ENCODE measurements around the gene ACTL8.
A peak's percentile ranks its signal among the peaks of the same experiment; 100 is the strongest.

ACTL8 gene

GRCh38 chr1:17752356-17752755, 2.8 kb upstream of the ACTL8 start:
- H3K9me3 ChIP-seq (ENCODE audit: control extremely low read depth in 1 of 5, control insufficient read depth in 4 of 5, insufficient read depth in 2 of 5, low read depth in 1 of 5, low read length in 4 of 5), result peaks cover 8 to 27% (median 15%) of the 10 kb centered on the region in 5 experiments
- no peaks in the 10 kb centered on the region for H3K36me3 ChIP-seq (ENCODE audit: control insufficient read depth in 4 of 4, insufficient read depth in 4 of 4, low read length in 3 of 4)
- ChIA-PET CTCF (no interaction called here), POLR2A (interaction anchor here (0.6 kb wide), 1 partner anchor 611 kb away, joined by 3 read pairs; no protein-coding TSS in a partner anchor)
- H3K27me3 ChIP-seq (replicated peaks in 2 of 5; ENCODE audit: control insufficient read depth in 4 of 5, insufficient read depth in 5 of 5, low read length in 4 of 5), result peaks cover 0 to 2% (median 0%) of the 10 kb centered on the region in 5 experiments
- DNase-seq, result no peak
- H3K27ac ChIP-seq (ENCODE audit: insufficient read depth in 1 of 2, low read depth in 1 of 2, low read length in 2 of 2, poor library complexity in 1 of 2, severe bottlenecking in 2 of 2), result no peak overlapping the region
- no peaks in the 10 kb centered on the region for H3K4me1 ChIP-seq (ENCODE audit: control extremely low read depth in 1 of 4, control insufficient read depth in 4 of 4, insufficient read depth in 4 of 4, low read length in 3 of 4)
- 88% methylated on average over 3 of the region's 4 CpGs for WGBS (ENCODE audit: insufficient coverage)
- H3K4me3 ChIP-seq (ENCODE audit: control insufficient read depth in 1 of 7, extremely low read depth in 1 of 7, insufficient read depth in 4 of 7, low read depth in 2 of 7, low read length in 6 of 7), result no peak overlapping the region

DNA sequence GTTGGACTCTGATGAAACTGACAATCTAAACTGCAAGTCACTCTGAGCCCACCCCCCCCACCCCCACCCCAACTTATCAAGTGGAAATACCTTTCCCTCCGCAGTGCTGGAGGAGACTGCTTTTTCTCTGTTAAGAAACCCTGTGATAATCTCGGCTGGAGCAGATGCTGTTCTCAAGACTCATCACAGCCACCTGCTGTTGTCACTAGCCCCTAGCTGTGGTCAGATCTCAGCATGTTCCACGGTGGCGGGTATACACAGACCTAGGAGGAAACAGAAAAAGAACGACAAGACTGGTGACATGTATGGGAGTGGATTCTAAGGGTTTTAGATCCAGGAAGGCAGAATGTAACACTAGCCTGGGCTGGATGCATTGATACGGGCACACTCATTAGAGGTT, 2.3 kb downstream of the ACTL8 start:
- peak in 2 of 3 donors; percentile 40 to 46 for DNase-seq
- Histone ChIP-seq H3K4me1 (ENCODE audit: control extremely low read depth in 1 of 4, control insufficient read depth in 4 of 4, insufficient read depth in 4 of 4, low read length in 3 of 4) (no peaks in the 10 kb centered on the region), H3K27ac (ENCODE audit: insufficient read depth in 1 of 2, low read depth in 1 of 2, low read length in 2 of 2, poor library complexity in 1 of 2, severe bottlenecking in 2 of 2) (no peak overlapping the region), H3K27me3 (replicated peaks in 2 of 5; ENCODE audit: control insufficient read depth in 4 of 5, insufficient read depth in 5 of 5, low read length in 4 of 5) (peaks cover 0 to 2% (median 0%) of the 10 kb centered on the region in 5 experiments), H3K36me3 (ENCODE audit: control insufficient read depth in 4 of 4, insufficient read depth in 4 of 4, low read length in 3 of 4) (no peaks in the 10 kb centered on the region), H3K9me3 (ENCODE audit: control extremely low read depth in 1 of 5, control insufficient read depth in 4 of 5, insufficient read depth in 2 of 5, low read depth in 1 of 5, low read length in 4 of 5) (peaks cover 10 to 50% (median 28%) of the 10 kb centered on the region in 5 experiments), H3K4me3 (ENCODE audit: control insufficient read depth in 1 of 7, extremely low read depth in 1 of 7, insufficient read depth in 4 of 7, low read depth in 2 of 7, low read length in 6 of 7) (no peak overlapping the region)
- ChIA-PET CTCF (no interaction called here), POLR2A (no interaction called here)
- WGBS (ENCODE audit: insufficient coverage), result 90% methylated on average over 5 of the region's 6 CpGs

DNA sequence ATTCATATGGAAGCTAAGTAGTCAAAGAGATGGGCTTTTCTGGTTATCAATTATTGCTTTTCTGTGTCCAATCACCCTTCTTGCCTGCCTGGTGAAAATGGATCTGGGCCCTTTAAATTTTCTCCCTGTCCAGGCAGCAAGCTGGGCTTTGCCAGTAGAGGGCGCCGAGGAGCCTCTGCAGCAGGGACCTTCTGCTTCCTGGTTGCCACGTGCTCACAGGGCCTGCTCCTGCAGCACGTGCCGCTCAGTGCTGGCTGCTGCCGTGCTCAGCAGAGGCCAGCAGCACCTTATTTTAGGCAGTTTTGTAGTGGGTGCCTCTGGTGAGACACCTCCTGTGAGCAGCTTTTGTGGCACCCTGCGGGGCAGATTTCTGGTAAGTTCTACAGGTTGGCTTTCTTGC, 4.0 kb downstream of the ACTL8 start:
- H3K4me3 ChIP-seq (ENCODE audit: control insufficient read depth in 1 of 7, extremely low read depth in 1 of 7, insufficient read depth in 4 of 7, low read depth in 2 of 7, low read length in 6 of 7), result no peak overlapping the region
- H3K9me3 ChIP-seq (ENCODE audit: control extremely low read depth in 1 of 5, control insufficient read depth in 4 of 5, insufficient read depth in 2 of 5, low read depth in 1 of 5, low read length in 4 of 5), result peaks cover 10 to 50% (median 28%) of the 10 kb centered on the region in 5 experiments
- ChIA-PET POLR2A (no interaction called here), CTCF (interaction anchor here (1.1 kb wide), 1 partner anchor 43 kb away, joined by 3 read pairs; no protein-coding TSS in a partner anchor)
- H3K27ac ChIP-seq (ENCODE audit: insufficient read depth in 1 of 2, low read depth in 1 of 2, low read length in 2 of 2, poor library complexity in 1 of 2, severe bottlenecking in 2 of 2), result no peak overlapping the region
- no peaks in the 10 kb centered on the region for H3K36me3 ChIP-seq (ENCODE audit: control insufficient read depth in 4 of 4, insufficient read depth in 4 of 4, low read length in 3 of 4)
- 69% methylated on average over 7 of the region's 7 CpGs for WGBS (ENCODE audit: insufficient coverage)
- peaks cover 0 to 10% (median 0%) of the 10 kb centered on the region in 5 experiments for H3K27me3 ChIP-seq (replicated peaks in 2 of 5; ENCODE audit: control insufficient read depth in 4 of 5, insufficient read depth in 5 of 5, low read length in 4 of 5)
- no peaks in the 10 kb centered on the region for H3K4me1 ChIP-seq (ENCODE audit: control extremely low read depth in 1 of 4, control insufficient read depth in 4 of 4, insufficient read depth in 4 of 4, low read length in 3 of 4)
- peak in 2 of 3 donors; percentile 4 to 10 for DNase-seq

- DNase-seq, result no peak
- ChIA-PET POLR2A (no interaction called here), CTCF (no interaction called here)
- no peaks in the 10 kb centered on the region for H3K36me3 ChIP-seq (ENCODE audit: control insufficient read depth in 4 of 4, insufficient read depth in 4 of 4, low read length in 3 of 4)
- peaks cover 3 to 23% (median 14%) of the 10 kb centered on the region in 5 experiments for H3K9me3 ChIP-seq (ENCODE audit: control extremely low read depth in 1 of 5, control insufficient read depth in 4 of 5, insufficient read depth in 2 of 5, low read depth in 1 of 5, low read length in 4 of 5)
- H3K4me3 ChIP-seq (ENCODE audit: control insufficient read depth in 1 of 7, extremely low read depth in 1 of 7, insufficient read depth in 4 of 7, low read depth in 2 of 7, low read length in 6 of 7), result no peak overlapping the region
- peaks cover 0 to 8% (median 0%) of the 10 kb centered on the region in 5 experiments for H3K27me3 ChIP-seq (replicated peaks in 2 of 5; ENCODE audit: control insufficient read depth in 4 of 5, insufficient read depth in 5 of 5, low read length in 4 of 5)
- H3K27ac ChIP-seq (ENCODE audit: insufficient read depth in 1 of 2, low read depth in 1 of 2, low read length in 2 of 2, poor library complexity in 1 of 2, severe bottlenecking in 2 of 2), result no peak overlapping the region
- 85% methylated on average over 8 of the region's 11 CpGs for WGBS (ENCODE audit: insufficient coverage)
- H3K4me1 ChIP-seq (ENCODE audit: control extremely low read depth in 1 of 4, control insufficient read depth in 4 of 4, insufficient read depth in 4 of 4, low read length in 3 of 4), result no peaks in the 10 kb centered on the region
Measured at GRCh38 chr1:17762313-17762712, 7.2 kb downstream of the ACTL8 start.

DNA sequence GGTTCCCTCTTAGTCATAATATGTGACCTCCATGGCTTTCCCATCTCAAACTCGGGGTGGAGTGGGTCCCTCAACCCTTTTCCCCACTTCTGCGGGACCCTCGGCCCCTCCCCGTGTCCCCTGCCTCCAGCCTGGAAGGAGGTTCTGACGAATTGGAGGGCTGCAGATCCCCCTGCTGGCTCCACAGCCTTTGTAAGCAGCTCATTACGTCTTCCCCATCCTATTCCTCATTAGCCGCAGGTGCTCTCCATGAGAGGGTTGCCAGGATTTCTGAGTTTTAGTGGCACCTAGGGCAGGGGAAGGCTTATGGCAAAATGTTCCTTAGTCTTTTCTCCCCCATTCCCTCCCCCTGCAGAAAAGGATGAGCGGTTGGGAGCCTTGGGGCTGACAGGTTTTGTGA, 8.3 kb downstream of the ACTL8 start:
- Histone ChIP-seq H3K27ac (ENCODE audit: insufficient read depth in 1 of 2, low read depth in 1 of 2, low read length in 2 of 2, poor library complexity in 1 of 2, severe bottlenecking in 2 of 2) (no peak overlapping the region), H3K36me3 (ENCODE audit: control insufficient read depth in 4 of 4, insufficient read depth in 4 of 4, low read length in 3 of 4) (no peaks in the 10 kb centered on the region), H3K27me3 (replicated peaks in 2 of 5; ENCODE audit: control insufficient read depth in 4 of 5, insufficient read depth in 5 of 5, low read length in 4 of 5) (peaks cover 0 to 8% (median 0%) of the 10 kb centered on the region in 5 experiments), H3K4me1 (ENCODE audit: control extremely low read depth in 1 of 4, control insufficient read depth in 4 of 4, insufficient read depth in 4 of 4, low read length in 3 of 4) (no peaks in the 10 kb centered on the region), H3K9me3 (ENCODE audit: control extremely low read depth in 1 of 5, control insufficient read depth in 4 of 5, insufficient read depth in 2 of 5, low read depth in 1 of 5, low read length in 4 of 5) (peaks cover 3 to 14% (median 12%) of the 10 kb centered on the region in 5 experiments), H3K4me3 (ENCODE audit: control insufficient read depth in 1 of 7, extremely low read depth in 1 of 7, insufficient read depth in 4 of 7, low read depth in 2 of 7, low read length in 6 of 7) (no peak overlapping the region)
- ChIA-PET CTCF (no interaction called here), POLR2A (no interaction called here)
- 55% methylated on average over 6 of the region's 8 CpGs for WGBS (ENCODE audit: insufficient coverage)
- DNase-seq, result no peak

- Histone ChIP-seq H3K27me3 (replicated peaks in 2 of 5; ENCODE audit: control insufficient read depth in 4 of 5, insufficient read depth in 5 of 5, low read length in 4 of 5) (peaks cover 0 to 8% (median 0%) of the 10 kb centered on the region in 5 experiments), H3K4me1 (ENCODE audit: control extremely low read depth in 1 of 4, control insufficient read depth in 4 of 4, insufficient read depth in 4 of 4, low read length in 3 of 4) (no peaks in the 10 kb centered on the region), H3K4me3 (ENCODE audit: control insufficient read depth in 1 of 7, extremely low read depth in 1 of 7, insufficient read depth in 4 of 7, low read depth in 2 of 7, low read length in 6 of 7) (no peak overlapping the region), H3K27ac (ENCODE audit: insufficient read depth in 1 of 2, low read depth in 1 of 2, low read length in 2 of 2, poor library complexity in 1 of 2, severe bottlenecking in 2 of 2) (no peak overlapping the region), H3K36me3 (ENCODE audit: control insufficient read depth in 4 of 4, insufficient read depth in 4 of 4, low read length in 3 of 4) (no peaks in the 10 kb centered on the region), H3K9me3 (ENCODE audit: control extremely low read depth in 1 of 5, control insufficient read depth in 4 of 5, insufficient read depth in 2 of 5, low read depth in 1 of 5, low read length in 4 of 5) (peaks cover 0 to 11% (median 9%) of the 10 kb centered on the region in 5 experiments)
- 95% methylated on average over 4 of the region's 5 CpGs for WGBS (ENCODE audit: insufficient coverage)
- POLR2A ChIA-PET, result no interaction called here
- CTCF ChIA-PET, result no interaction called here
- no peak for DNase-seq
Measured at GRCh38 chr1:17763995-17764394, 8.9 kb downstream of the ACTL8 start.

- 95% methylated on average over 7 of the region's 10 CpGs for WGBS (ENCODE audit: insufficient coverage)
- no peak overlapping the region for H3K27ac ChIP-seq (ENCODE audit: insufficient read depth in 1 of 2, low read depth in 1 of 2, low read length in 2 of 2, poor library complexity in 1 of 2, severe bottlenecking in 2 of 2)
- POLR2A ChIA-PET, result no interaction called here
- H3K4me3 ChIP-seq (ENCODE audit: control insufficient read depth in 1 of 7, extremely low read depth in 1 of 7, insufficient read depth in 4 of 7, low read depth in 2 of 7, low read length in 6 of 7), result no peak overlapping the region
- H3K27me3 ChIP-seq (replicated peaks in 2 of 5; ENCODE audit: control insufficient read depth in 4 of 5, insufficient read depth in 5 of 5, low read length in 4 of 5), result peaks cover 0 to 8% (median 0%) of the 10 kb centered on the region in 5 experiments
- no peak for DNase-seq
- H3K9me3 ChIP-seq (ENCODE audit: control extremely low read depth in 1 of 5, control insufficient read depth in 4 of 5, insufficient read depth in 2 of 5, low read depth in 1 of 5, low read length in 4 of 5), result peaks cover 0 to 5% (median 3%) of the 10 kb centered on the region in 5 experiments
- CTCF ChIA-PET, result no interaction called here
- H3K4me1 ChIP-seq (ENCODE audit: control extremely low read depth in 1 of 4, control insufficient read depth in 4 of 4, insufficient read depth in 4 of 4, low read length in 3 of 4), result no peaks in the 10 kb centered on the region
- H3K36me3 ChIP-seq (ENCODE audit: control insufficient read depth in 4 of 4, insufficient read depth in 4 of 4, low read length in 3 of 4), result no peaks in the 10 kb centered on the region
Measured at GRCh38 chr1:17764591-17764990, 9.5 kb downstream of the ACTL8 start.
